ENCODE results near the gene RIMBP2.

Gene RIMBP2

DNA sequence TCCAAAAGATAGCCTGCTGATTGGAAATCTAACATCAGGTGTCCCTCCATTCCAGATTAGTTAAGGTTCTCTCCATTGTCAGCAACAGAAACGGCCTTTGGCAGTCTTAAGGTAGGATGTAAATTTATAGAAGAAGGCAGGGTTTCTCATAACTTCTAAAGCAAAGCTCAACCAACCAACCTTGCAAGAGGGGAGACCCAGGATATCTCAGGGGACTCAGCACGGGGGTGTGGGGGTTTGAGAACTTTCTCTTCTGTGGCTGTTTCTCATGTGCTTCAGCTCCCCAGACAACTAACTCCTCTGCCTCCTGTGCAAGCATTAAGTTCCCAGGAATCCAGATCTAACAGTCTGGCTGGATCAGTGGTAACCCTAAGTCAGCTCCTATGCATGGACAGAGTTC is 148.1 kb downstream of the RIMBP2 start:
- no peaks in the 10 kb centered on the region for H3K4me1 ChIP-seq (ENCODE audit: control insufficient read depth, insufficient read depth, low read length)
- no peak overlapping the region for H3K27ac ChIP-seq (ENCODE audit: insufficient read depth, low read depth, low read length, poor library complexity, severe bottlenecking)
- no peaks in the 10 kb centered on the region for H3K27me3 ChIP-seq (ENCODE audit: control insufficient read depth, insufficient read depth, low read length, poor library complexity, severe bottlenecking)
- no peaks in the 10 kb centered on the region for H3K36me3 ChIP-seq (ENCODE audit: control insufficient read depth, insufficient read depth, low read length)
- 92 to 100% methylated on average over 1 to 2 of the region's 2 CpGs for WGBS, 2 experiments
- H3K4me3 ChIP-seq (ENCODE audit: insufficient read depth, low read depth, low read length), result no peak overlapping the region
- H3K9me3 ChIP-seq (ENCODE audit: control insufficient read depth, low read length), result no peaks in the 10 kb centered on the region

DNA sequence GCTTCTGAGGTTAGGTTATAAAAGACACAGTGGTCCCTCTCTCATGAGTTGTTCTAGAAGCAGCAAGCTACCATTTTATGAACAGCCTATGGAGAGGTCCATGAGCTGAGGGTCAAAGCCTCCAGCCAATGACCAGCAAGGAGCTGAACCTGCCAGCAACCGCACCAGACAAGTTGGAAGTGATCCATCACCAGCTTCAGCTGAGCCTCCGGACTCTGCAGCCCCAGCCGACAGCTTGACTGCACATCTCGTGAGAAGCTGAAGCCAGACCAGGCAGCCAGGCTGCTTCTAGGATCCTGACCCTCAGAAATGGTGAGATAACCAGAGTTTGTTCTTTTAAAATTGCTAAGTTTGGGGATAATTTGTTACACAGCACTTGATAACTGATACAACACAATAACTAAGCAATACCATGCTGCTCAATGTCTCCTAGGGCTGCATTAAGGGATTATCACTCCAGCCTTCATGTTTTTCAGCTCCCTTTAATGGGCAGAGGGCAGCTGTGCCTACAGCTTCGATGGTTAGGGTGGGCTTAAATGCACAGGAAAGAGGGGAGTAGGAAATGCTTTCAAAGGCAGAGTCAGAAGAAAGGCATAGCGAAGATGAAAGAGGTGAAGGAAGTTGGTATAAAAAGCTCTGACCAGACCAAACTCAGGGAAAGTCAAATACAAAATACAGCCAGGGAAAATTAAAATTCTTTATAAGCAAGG is 149.5 kb downstream of the RIMBP2 start:
- WGBS, 2 experiments, result 86 to 94% methylated on average over 6 of the region's 6 CpGs

GRCh38 chr12:130565189-130565588 is 150.9 kb downstream of the RIMBP2 start:
- Histone ChIP-seq H3K4me1 (ENCODE audit: control insufficient read depth, insufficient read depth, low read length) (no peaks in the 10 kb centered on the region), H3K4me3 (ENCODE audit: insufficient read depth, low read depth, low read length) (no peak overlapping the region), H3K27ac (ENCODE audit: insufficient read depth, low read depth, low read length, poor library complexity, severe bottlenecking) (no peak overlapping the region), H3K9me3 (ENCODE audit: control insufficient read depth, low read length) (no peaks in the 10 kb centered on the region), H3K36me3 (ENCODE audit: control insufficient read depth, insufficient read depth, low read length) (no peaks in the 10 kb centered on the region), H3K27me3 (ENCODE audit: control insufficient read depth, insufficient read depth, low read length, poor library complexity, severe bottlenecking) (no peaks in the 10 kb centered on the region)
- 91 to 92% methylated on average over 1 of the region's 1 CpG for WGBS, 2 experiments

More for the DNA sequence above, 149.5 kb downstream of the RIMBP2 start:
- Histone ChIP-seq H3K27ac (ENCODE audit: insufficient read depth, low read depth, low read length, poor library complexity, severe bottlenecking) (no peak overlapping the region), H3K9me3 (ENCODE audit: control insufficient read depth, low read length) (no peaks in the 10 kb centered on the region), H3K4me1 (ENCODE audit: control insufficient read depth, insufficient read depth, low read length) (no peaks in the 10 kb centered on the region), H3K27me3 (ENCODE audit: control insufficient read depth, insufficient read depth, low read length, poor library complexity, severe bottlenecking) (no peaks in the 10 kb centered on the region), H3K4me3 (ENCODE audit: insufficient read depth, low read depth, low read length) (no peak overlapping the region), H3K36me3 (ENCODE audit: control insufficient read depth, insufficient read depth, low read length) (no peaks in the 10 kb centered on the region)

DNA sequence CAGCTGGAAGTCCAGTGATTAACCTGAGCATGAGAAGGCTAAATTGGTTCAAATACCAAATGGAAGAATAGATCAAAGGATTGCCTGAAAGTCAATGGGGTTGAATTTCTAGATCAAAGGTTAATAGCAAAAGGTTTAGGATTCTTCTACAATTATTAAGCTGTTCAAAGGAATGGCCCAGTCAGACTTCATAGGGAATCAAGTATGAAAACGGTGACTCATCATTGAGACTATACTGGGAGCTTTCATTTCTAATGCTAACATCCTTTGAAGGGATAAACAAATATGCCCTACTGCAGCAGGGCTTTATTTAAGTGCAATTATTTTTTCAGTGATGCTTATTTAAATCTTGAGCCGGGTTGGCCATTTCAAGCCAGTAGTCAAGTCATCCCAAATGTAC is 152.8 kb downstream of the RIMBP2 start:
- H3K4me1 ChIP-seq (ENCODE audit: control insufficient read depth, insufficient read depth, low read length), result no peaks in the 10 kb centered on the region

GRCh38 chr12:130562716-130563115 is 153.4 kb downstream of the RIMBP2 start:
- Histone ChIP-seq H3K27ac (ENCODE audit: insufficient read depth, low read depth, low read length, poor library complexity, severe bottlenecking) (no peak overlapping the region), H3K4me1 (ENCODE audit: control insufficient read depth, insufficient read depth, low read length) (no peaks in the 10 kb centered on the region), H3K9me3 (ENCODE audit: control insufficient read depth, low read length) (no peaks in the 10 kb centered on the region), H3K27me3 (ENCODE audit: control insufficient read depth, insufficient read depth, low read length, poor library complexity, severe bottlenecking) (no peaks in the 10 kb centered on the region), H3K36me3 (ENCODE audit: control insufficient read depth, insufficient read depth, low read length) (no peaks in the 10 kb centered on the region), H3K4me3 (ENCODE audit: insufficient read depth, low read depth, low read length) (no peak overlapping the region)
- WGBS, 2 experiments, result 74 to 77% methylated on average over 5 of the region's 5 CpGs

More for the DNA sequence above, 152.8 kb downstream of the RIMBP2 start:
- Histone ChIP-seq H3K27me3 (ENCODE audit: control insufficient read depth, insufficient read depth, low read length, poor library complexity, severe bottlenecking) (no peaks in the 10 kb centered on the region), H3K9me3 (ENCODE audit: control insufficient read depth, low read length) (no peaks in the 10 kb centered on the region), H3K4me3 (ENCODE audit: insufficient read depth, low read depth, low read length) (no peak overlapping the region), H3K27ac (ENCODE audit: insufficient read depth, low read depth, low read length, poor library complexity, severe bottlenecking) (no peak overlapping the region), H3K36me3 (ENCODE audit: control insufficient read depth, insufficient read depth, low read length) (no peaks in the 10 kb centered on the region)
- WGBS, 2 experiments, result 79 to 89% methylated on average over 2 of the region's 2 CpGs

DNA sequence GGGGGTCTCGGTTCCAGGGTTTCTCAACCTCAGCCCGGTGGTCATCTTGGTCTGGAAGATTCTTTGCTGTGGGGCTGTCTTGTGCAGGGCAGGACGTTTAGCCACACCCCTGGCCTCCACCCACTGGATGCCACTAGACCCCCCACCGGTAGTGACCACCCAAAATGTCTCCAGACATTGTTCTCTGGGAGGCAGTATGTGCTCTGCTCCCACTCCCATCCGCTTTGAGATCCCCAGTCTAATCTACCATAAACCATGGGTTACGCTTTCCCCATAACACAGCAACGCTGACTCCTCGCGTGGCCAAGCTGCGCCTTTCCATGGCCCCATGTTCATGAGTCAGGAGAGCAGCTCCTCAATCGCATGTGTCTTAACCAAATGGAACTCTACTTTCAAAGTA is 155.8 kb downstream of the RIMBP2 start:
- no peaks in the 10 kb centered on the region for H3K36me3 ChIP-seq (ENCODE audit: control insufficient read depth, insufficient read depth, low read length)
- no peak overlapping the region for H3K27ac ChIP-seq (ENCODE audit: insufficient read depth, low read depth, low read length, poor library complexity, severe bottlenecking)
- 85 to 87% methylated on average over 11 of the region's 11 CpGs for WGBS, 2 experiments
- no peaks in the 10 kb centered on the region for H3K4me1 ChIP-seq (ENCODE audit: control insufficient read depth, insufficient read depth, low read length)
- H3K9me3 ChIP-seq (ENCODE audit: control insufficient read depth, low read length), result no peaks in the 10 kb centered on the region
- H3K27me3 ChIP-seq (ENCODE audit: control insufficient read depth, insufficient read depth, low read length, poor library complexity, severe bottlenecking), result no peaks in the 10 kb centered on the region
- H3K4me3 ChIP-seq (ENCODE audit: insufficient read depth, low read depth, low read length), result no peak overlapping the region

DNA sequence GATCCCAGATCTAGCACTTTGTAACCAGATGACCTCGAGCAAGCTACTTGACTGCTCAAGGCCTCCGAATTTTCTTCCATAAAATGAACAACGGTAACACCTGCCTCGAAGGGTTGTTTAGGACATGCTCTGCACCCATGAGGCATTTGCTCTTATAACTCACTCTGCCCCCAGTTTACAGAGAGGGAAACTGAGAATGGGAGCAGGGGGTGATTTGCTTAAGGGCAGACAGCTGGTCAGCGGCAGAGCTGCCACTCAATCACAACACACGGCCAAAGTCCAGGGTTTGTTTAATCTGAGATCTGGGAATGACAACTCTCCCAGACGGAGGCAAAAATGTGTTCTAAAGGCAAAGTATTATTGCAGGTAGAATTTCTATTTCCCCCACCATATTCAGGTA is 156.3 kb downstream of the RIMBP2 start:
- Histone ChIP-seq H3K27ac (ENCODE audit: insufficient read depth, low read depth, low read length, poor library complexity, severe bottlenecking) (no peak overlapping the region), H3K27me3 (ENCODE audit: control insufficient read depth, insufficient read depth, low read length, poor library complexity, severe bottlenecking) (no peaks in the 10 kb centered on the region), H3K36me3 (ENCODE audit: control insufficient read depth, insufficient read depth, low read length) (no peaks in the 10 kb centered on the region), H3K9me3 (ENCODE audit: control insufficient read depth, low read length) (no peaks in the 10 kb centered on the region), H3K4me3 (ENCODE audit: insufficient read depth, low read depth, low read length) (no peak overlapping the region), H3K4me1 (ENCODE audit: control insufficient read depth, insufficient read depth, low read length) (no peaks in the 10 kb centered on the region)
- 93 to 97% methylated on average over 6 to 7 of the region's 7 CpGs for WGBS, 2 experiments

DNA sequence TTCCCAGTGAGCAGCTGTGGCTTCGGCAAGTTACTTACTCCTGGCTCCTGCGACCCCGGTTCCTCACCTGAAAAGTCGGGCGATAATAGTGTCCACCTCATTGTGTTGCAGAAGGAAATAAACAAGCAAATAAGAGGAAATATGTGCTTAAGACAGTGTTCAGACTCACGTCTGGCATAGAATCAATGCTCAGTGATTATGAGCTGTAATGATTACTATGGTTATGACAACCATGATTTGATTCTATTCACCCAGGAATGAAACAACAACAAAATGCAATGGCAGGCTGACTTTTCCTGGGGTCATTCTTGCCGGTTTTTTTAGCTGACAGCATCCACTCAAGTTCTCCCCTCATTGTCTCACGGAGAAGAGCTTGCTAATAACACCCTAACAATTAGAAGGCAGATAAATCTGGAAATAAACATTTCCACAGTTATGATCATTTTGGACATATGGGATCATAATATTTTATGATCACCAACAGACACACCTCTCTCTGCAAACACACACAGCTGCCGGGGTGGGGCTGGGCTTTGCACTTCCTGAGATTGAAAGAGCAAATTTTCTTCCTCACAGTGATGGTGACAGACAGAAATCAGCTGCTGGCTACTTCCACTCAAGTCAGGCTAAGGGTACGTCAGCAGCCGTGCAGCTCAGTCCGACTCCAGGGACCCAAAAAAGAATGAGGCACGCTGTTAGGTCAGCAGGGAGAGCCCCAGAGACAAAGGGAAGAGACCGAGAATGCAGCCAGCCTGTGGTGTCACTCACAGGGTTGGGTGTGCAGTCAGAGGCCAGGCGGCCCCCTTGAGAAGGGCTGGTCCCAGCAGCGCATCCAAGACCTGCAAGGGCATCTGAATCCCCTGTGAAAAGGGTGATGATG is 158.0 kb downstream of the RIMBP2 start:
- 85 to 87% methylated on average over 16 of the region's 16 CpGs for WGBS, 2 experiments
- H3K9me3 ChIP-seq (ENCODE audit: control insufficient read depth, low read length), result no peaks in the 10 kb centered on the region
- no peak overlapping the region for H3K4me3 ChIP-seq (ENCODE audit: insufficient read depth, low read depth, low read length)
- H3K36me3 ChIP-seq (ENCODE audit: control insufficient read depth, insufficient read depth, low read length), result no peaks in the 10 kb centered on the region
- H3K27ac ChIP-seq (ENCODE audit: insufficient read depth, low read depth, low read length, poor library complexity, severe bottlenecking), result no peak overlapping the region
- no peaks in the 10 kb centered on the region for H3K27me3 ChIP-seq (ENCODE audit: control insufficient read depth, insufficient read depth, low read length, poor library complexity, severe bottlenecking)
- H3K4me1 ChIP-seq (ENCODE audit: control insufficient read depth, insufficient read depth, low read length), result no peaks in the 10 kb centered on the region

GRCh38 chr12:130557201-130557600 is 158.9 kb downstream of the RIMBP2 start:
- no peaks in the 10 kb centered on the region for H3K27me3 ChIP-seq (ENCODE audit: control insufficient read depth, insufficient read depth, low read length, poor library complexity, severe bottlenecking)
- WGBS, 2 experiments, result 94% methylated on average over 9 of the region's 9 CpGs

DNA sequence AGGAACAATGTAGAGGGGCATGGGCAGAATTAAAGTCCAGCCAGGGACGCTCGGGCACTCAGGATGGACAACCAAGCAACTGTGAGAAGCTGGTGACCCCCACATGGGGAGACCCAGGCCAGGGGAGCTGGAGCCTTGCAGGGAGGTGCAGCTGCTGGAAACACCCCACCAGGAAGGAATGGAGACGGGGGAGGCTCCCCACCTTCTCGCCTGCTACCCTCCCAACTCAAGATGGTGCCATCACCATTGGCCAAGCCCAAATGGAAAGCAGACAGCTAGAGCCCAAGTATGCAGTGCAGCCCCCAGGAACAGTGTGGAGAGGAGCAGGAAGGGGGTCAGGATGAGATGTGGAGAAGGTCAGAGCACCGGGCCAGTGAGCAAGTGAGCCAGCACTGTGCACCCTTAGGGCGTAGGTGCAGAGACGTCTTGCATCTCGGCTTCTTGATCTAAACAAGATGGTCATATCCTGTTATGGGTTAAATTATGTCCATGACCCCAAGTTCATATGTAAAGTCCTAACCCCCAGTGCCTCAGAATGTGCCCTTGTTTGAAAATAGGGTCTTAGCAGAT is 159.5 kb downstream of the RIMBP2 start:
- H3K27ac ChIP-seq (ENCODE audit: insufficient read depth, low read depth, low read length, poor library complexity, severe bottlenecking), result no peak overlapping the region
- no peaks in the 10 kb centered on the region for H3K27me3 ChIP-seq (ENCODE audit: control insufficient read depth, insufficient read depth, low read length, poor library complexity, severe bottlenecking)
- H3K9me3 ChIP-seq (ENCODE audit: control insufficient read depth, low read length), result no peaks in the 10 kb centered on the region
- 93% methylated on average over 8 of the region's 8 CpGs for WGBS, 2 experiments
- H3K4me1 ChIP-seq (ENCODE audit: control insufficient read depth, insufficient read depth, low read length), result no peaks in the 10 kb centered on the region
- no peak overlapping the region for H3K4me3 ChIP-seq (ENCODE audit: insufficient read depth, low read depth, low read length)
- no peaks in the 10 kb centered on the region for H3K36me3 ChIP-seq (ENCODE audit: control insufficient read depth, insufficient read depth, low read length)

More at GRCh38 chr12:130557201-130557600, 158.9 kb downstream of the RIMBP2 start:
- Histone ChIP-seq H3K9me3 (ENCODE audit: control insufficient read depth, low read length) (no peaks in the 10 kb centered on the region), H3K27ac (ENCODE audit: insufficient read depth, low read depth, low read length, poor library complexity, severe bottlenecking) (no peak overlapping the region), H3K4me3 (ENCODE audit: insufficient read depth, low read depth, low read length) (no peak overlapping the region), H3K4me1 (ENCODE audit: control insufficient read depth, insufficient read depth, low read length) (no peaks in the 10 kb centered on the region), H3K36me3 (ENCODE audit: control insufficient read depth, insufficient read depth, low read length) (no peaks in the 10 kb centered on the region)

All from ectodermal cell (in vitro differentiated cells).